ENCODE measurements around the gene CAPN9.
A peak's percentile ranks its signal among the peaks of the same experiment; 100 is the strongest.
"Not testable (repeated sequence)": the region's sequence is repeated elsewhere in the genome, so short reads cannot be mapped to it uniquely, and the experiment has no call there.

Gene CAPN9

GRCh38 chr1:230749150-230749549 is 2.0 kb downstream of the CAPN9 start:
- DNase-seq, result no peak

GRCh38 chr1:230749635-230750034 is 2.4 kb downstream of the CAPN9 start:
- no peak for DNase-seq

GRCh38 chr1:230750576-230750975 is 3.4 kb downstream of the CAPN9 start:
- peak in 2 of 3 experiments; percentile 37 to 56 for DNase-seq

DNA sequence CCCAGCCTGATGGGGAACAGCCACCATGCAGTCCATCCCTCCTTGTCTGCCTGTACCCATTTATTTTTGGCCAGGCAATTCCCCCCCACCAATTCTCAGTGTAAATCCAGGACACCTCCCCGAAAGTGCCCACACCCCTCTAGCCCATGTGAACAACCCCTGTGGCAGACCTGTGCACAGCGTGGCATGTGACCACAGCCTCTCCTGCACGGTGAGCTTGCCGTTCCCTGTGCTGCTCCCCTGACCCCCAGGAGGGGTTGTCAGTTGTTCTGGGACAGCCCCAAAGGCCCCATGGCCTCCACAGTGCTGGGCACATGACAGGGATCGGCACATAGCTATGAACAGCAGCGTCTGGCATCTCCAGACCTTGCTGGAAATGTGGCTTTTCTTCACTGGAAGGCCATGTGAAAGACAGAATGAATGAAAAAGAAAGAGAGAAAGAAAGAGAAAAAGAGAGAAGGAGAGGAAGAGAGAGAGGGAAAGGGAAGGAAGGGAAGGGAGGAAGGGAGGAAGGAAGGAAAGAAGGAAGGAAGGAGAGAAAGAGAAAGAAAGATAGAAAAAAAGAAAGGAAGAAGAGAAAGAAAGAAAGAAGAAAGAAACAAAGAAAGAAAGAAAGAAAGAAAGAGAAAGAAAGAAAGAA is 3.9 kb downstream of the CAPN9 start:
- DNase-seq, result peak in 1 of 3 experiments; percentile 64

GRCh38 chr1:230752407-230752806 is 5.2 kb downstream of the CAPN9 start:
- peak; percentile 72 to 95 (median 90) for DNase-seq

DNA sequence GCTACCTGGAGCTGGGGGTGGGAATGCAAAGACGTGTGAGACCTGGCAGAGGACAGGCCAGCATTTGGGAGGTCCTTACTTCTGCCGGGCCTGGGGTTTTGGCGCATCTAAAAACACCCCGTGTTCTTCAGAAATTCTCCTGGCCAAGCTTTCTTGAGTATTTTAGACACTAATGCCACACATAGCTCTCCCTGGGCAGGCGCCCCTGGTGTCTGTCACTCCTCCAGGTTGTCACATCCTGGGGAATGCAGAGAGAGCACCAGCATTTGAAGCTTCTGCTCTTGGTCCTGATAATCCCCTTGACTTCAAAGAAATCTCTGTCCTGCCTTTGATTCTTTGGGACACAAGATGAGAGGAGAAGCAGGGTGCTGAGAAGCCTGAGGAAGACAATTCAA is 6.0 kb downstream of the CAPN9 start:
- peak in 1 of 3 experiments; percentile 40 for DNase-seq

DNA sequence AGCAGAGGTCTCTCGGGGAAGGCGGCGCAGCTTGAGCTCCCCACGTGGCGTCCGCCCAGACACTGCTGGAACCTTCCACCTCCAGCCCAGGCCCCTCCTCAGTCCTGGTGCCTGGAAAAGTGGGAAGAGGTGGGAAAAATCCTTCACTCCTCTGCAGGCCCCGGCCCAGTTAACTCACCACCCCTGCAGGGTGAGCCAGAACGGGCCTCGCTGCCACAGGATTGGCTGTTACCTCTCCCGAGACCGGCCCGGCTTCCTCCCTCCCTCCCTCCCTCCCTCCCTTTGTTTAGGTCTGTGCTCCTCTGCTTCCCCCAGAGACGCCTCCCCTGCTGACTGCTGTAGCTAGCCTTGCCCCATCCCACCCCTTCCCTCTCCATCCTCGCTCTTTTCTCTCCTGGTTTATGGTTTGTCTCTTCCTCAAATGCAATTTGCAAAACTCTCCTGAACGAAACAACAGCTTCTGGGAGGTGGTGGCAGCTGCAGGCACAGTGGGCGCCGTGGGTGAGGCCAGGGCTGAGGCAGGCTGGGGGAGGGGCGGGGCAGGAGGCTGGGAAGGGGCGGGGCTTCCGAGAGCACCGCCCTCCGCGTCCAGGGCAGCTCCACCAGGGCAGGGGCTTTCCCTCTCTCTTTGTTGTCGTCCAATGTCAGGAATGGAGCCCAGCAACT is 6.5 kb downstream of the CAPN9 start:
- peak; percentile 55 to 97 (median 95) for DNase-seq

- no peak for DNase-seq
Measured at GRCh38 chr1:230754796-230755195, 7.6 kb downstream of the CAPN9 start.

GRCh38 chr1:230757856-230758708 is 10.9 kb downstream of the CAPN9 start:
- no peak for DNase-seq

- peak in 1 of 3 experiments; percentile 13 for DNase-seq
Measured at GRCh38 chr1:230758709-230759368, 11.7 kb downstream of the CAPN9 start.

DNA sequence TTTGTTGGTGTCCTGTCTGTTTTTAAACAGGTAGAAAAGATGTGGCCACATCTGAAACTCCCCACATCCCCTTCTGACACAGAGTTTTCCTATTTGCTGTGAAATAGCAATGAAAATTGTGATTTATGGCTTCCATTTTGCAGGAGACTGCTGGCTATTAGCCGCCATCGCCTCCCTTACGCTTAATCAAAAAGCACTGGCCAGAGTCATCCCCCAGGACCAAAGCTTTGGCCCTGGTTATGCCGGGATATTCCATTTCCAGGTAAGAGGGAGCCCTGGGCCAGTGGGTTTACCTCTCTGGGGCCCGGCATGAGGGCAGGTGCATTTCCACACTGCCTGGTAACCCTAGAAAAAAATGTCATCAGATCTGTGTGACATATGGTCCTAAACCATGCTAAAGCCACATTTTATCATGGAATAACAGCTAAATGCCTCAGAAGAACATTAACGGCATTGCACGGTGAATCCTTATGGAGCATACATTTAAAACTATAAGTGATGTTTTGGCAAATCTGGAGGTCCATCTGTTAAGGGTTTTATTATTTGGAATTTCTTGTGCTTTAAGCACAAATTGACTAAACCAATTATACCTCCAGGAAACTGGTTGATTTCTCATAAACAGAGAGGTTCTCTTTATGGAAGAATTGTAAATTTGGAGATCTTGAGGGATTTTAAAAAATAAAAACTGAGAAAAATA is 12.3 kb downstream of the CAPN9 start:
- no peak for DNase-seq

GRCh38 chr1:230760360-230760827 is 13.2 kb downstream of the CAPN9 start:
- DNase-seq, result peak in 1 of 3 experiments; percentile 23

DNA sequence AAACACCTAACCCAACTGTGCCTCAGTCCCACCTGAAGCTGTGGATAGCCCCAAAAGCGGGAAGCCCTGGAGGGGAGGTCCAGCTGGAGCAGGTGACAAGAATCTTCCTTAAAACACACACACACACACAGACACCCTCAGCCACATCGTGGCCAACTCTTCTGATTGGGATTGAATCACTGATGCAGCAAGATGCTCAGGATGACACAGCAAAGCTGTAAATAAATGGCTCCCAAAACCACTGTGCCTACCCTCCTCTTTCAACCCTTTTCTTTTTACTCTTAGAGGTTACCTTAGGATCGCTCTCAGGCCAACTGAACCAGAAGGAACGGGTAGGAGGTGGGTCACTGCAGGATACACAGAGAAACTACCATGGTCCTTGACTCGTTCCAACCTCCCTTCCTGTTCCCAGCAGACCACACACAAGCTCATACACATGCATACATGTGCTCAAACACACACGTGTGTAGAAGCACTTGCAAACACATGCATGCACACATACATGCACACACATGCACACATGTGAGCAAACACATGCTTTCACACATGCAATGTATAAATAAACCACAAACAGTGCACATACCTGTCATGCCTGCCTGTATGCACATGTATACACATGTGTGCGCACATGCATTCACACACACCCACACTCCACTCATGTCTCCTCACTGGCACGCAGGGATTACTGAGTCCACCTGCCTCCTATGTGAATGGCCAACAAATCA is 14.4 kb downstream of the CAPN9 start:
- no peak for DNase-seq

GRCh38 chr1:230763927-230764591 is 16.9 kb downstream of the CAPN9 start:
- DNase-seq, result no peak

GRCh38 chr1:230766318-230766717 is 19.1 kb downstream of the CAPN9 start:
- no peak for DNase-seq

- not testable (repeated sequence) for DNase-seq
Measured at GRCh38 chr1:230767859-230768612, 20.8 kb downstream of the CAPN9 start.

GRCh38 chr1:230768903-230769570 is 21.8 kb downstream of the CAPN9 start:
- no peak for DNase-seq

DNA sequence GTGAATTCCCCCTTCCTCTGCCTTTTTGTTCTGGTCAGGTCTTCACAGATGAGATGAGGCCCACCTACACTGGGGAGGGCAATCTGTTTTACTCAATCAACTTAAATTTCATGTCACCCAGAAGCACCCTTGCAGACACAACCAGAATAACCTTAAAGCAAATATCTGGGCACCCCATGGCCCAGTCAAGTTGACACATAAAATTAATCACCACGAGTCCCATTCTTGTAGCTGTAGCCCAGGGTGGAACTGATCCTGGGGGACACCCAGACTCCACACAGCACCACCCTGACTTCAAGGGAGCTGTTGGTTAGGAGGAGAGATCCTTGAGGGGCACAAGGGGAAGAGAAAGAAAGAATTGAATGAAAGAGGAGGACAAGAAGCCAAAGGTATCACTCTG is 23.1 kb downstream of the CAPN9 start:
- DNase-seq, result no peak

- no peak for DNase-seq
Measured at GRCh38 chr1:230771773-230772354, 24.7 kb downstream of the CAPN9 start.

All from NCI-H1417 (cell line).